ENCODE measurements around the gene SEC24D. TPM values are rescaled to one million over a fixed set of nuclear protein-coding genes. Genes with fewer than 3 reads are reported as not detected.

The SEC24D gene
- total and polyA plus RNA-seq, 2 experiments from 2014 or later, result 37.6 to 94.8 TPM

DNA sequence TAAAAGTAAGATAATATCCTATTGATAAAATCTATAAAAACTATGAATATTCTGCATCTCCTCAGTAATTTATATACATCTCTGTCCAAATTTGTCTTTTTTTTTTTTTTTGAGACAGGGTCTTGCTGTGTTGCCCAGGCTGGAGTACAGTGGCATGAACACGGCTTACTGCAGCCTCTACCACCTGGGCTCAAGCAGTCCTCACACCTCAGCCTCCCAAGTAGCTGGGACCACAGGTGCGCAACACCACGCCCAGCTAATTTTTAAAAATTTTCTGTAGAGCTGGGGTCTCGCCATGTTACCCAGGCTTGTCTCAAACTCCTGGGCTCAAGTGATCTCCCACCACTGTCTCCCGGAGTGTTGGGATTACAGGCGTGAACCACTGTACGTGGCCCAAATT lies 12.3 kb upstream of the SEC24D start (continued):
- no peak for TF ChIP-seq EZH2phosphoT487 (IDR thresholded peaks at IDR 0.05; ENCODE audit: unreplicated experiment)
- TF ChIP-seq REST (IDR thresholded peaks at IDR 0.05; ENCODE audit: unreplicated experiment), result no peak
- no peak for TF ChIP-seq POLR2AphosphoS5 (IDR thresholded peaks at IDR 0.05; ENCODE audit: low read depth)
- no peak for TF ChIP-seq ZNF114 (CRISPR knock-in tag; IDR thresholded peaks at IDR 0.05)
- no peak for TF ChIP-seq ZNF331 (CRISPR knock-in tag; IDR thresholded peaks at IDR 0.05; ENCODE audit: low read depth)
- no peak for TF ChIP-seq EZH2 (IDR thresholded peaks at IDR 0.05; ENCODE audit: low read depth, unreplicated experiment)
- TF ChIP-seq, protein P1, sequence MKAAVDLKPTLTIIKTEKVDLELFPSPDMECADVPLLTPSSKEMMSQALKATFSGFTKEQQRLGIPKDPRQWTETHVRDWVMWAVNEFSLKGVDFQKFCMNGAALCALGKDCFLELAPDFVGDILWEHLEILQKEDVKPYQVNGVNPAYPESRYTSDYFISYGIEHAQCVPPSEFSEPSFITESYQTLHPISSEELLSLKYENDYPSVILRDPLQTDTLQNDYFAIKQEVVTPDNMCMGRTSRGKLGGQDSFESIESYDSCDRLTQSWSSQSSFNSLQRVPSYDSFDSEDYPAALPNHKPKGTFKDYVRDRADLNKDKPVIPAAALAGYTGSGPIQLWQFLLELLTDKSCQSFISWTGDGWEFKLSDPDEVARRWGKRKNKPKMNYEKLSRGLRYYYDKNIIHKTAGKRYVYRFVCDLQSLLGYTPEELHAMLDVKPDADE (IDR thresholded peaks at IDR 0.05), result no peak
- TF ChIP-seq CTCF (conservative IDR thresholded peaks at IDR 0.05; ENCODE audit: low read depth in 2 of 2), result no peak
- TF ChIP-seq JUNB (IDR thresholded peaks at IDR 0.05; ENCODE audit: unreplicated experiment), result no peak
- no peak for TF ChIP-seq CREB1 (CRISPR knock-in tag; IDR thresholded peaks at IDR 0.05; ENCODE audit: low read depth)
- no peak for TF ChIP-seq STAT1 (IDR thresholded peaks at IDR 0.05; ENCODE audit: unreplicated experiment)
- no peak for TF ChIP-seq NANOG (IDR thresholded peaks at IDR 0.05; ENCODE audit: borderline replicate concordance)

GRCh38 chr4:118846979-118847378 lies 11.1 kb upstream of the SEC24D start:
- Histone ChIP-seq H3K4me3 (no peak overlapping the region), H3K27ac (ENCODE audit: low read depth) (no peak overlapping the region), H3K36me3 (ENCODE audit: insufficient read depth) (no peaks in the 10 kb centered on the region), H3K79me2 (replicated peaks; ENCODE audit: insufficient read depth) (peaks cover 5% of the 10 kb centered on the region), H3F3A (replicated peaks; ENCODE audit: low read depth) (peaks cover 5% of the 10 kb centered on the region; the same call in 1 of the 2 replicates), H2AFZ (no peak overlapping the region), H3K4me2 (no peak overlapping the region), H3K27me3 (ENCODE audit: insufficient read depth) (no peaks in the 10 kb centered on the region), H3K4me1 (ENCODE audit: insufficient read depth) (peaks cover 37% of the 10 kb centered on the region), H4K20me1 (replicated peaks; ENCODE audit: insufficient read depth) (no peaks in the 10 kb centered on the region), H3K9me2 (ENCODE audit: insufficient read depth) (no peaks in the 10 kb centered on the region)
- ATAC-seq, result no peak
- no peak for DNase-seq (ENCODE audit: low spot score)
- H3K4me3 Mint-ChIP-seq, result no peak overlapping the region
- no peak overlapping the region for H3K27ac Mint-ChIP-seq
- peaks cover 2% of the 10 kb centered on the region for H3K27me3 Mint-ChIP-seq (ENCODE audit: insufficient read depth, low read depth, poor library complexity)
- H3K9me3 Mint-ChIP-seq, result no peaks in the 10 kb centered on the region
- 0 out of 3 replicates have a peak, but pooled peaks cover under 1% of the 10 kb centered on the region for H3K36me3 Mint-ChIP-seq (ENCODE audit: low read depth)
- peaks cover 44% of the 10 kb centered on the region for H3K4me1 Mint-ChIP-seq
- TF ChIP-seq, protein P1 (IDR thresholded peaks at IDR 0.05), result no peak
- TF ChIP-seq ZNF331 (CRISPR knock-in tag; IDR thresholded peaks at IDR 0.05; ENCODE audit: low read depth) (no peak), EZH2phosphoT487 (IDR thresholded peaks at IDR 0.05; ENCODE audit: unreplicated experiment) (no peak), ZNF114 (CRISPR knock-in tag; IDR thresholded peaks at IDR 0.05) (no peak)
